GM12864 (cell line): ENCODE results near the gene SIL1.

Experiments
- DNase-seq: peaks from one replicate; pipeline ENCODE4 v3.0.0-alpha.2; 2011; ENCODE audit warnings: low read depth
- H3K4me3 ChIP-seq: 2 replicates; pipeline ENCODE4 v1.5.1; 2011; ENCODE audit warnings: mild to moderate bottlenecking, low read depth, low read length, control low read depth
- TF ChIP-seq, protein P1 (sequence below): IDR thresholded peaks from 2 replicates; pipeline ENCODE4 v1.5.1; 2011; ENCODE audit warnings: low read depth, mild to moderate bottlenecking, moderate library complexity, low read length, control low read depth, inconsistent platforms; ENCODE audit errors: missing control alignments

Gene SIL1

DNA sequence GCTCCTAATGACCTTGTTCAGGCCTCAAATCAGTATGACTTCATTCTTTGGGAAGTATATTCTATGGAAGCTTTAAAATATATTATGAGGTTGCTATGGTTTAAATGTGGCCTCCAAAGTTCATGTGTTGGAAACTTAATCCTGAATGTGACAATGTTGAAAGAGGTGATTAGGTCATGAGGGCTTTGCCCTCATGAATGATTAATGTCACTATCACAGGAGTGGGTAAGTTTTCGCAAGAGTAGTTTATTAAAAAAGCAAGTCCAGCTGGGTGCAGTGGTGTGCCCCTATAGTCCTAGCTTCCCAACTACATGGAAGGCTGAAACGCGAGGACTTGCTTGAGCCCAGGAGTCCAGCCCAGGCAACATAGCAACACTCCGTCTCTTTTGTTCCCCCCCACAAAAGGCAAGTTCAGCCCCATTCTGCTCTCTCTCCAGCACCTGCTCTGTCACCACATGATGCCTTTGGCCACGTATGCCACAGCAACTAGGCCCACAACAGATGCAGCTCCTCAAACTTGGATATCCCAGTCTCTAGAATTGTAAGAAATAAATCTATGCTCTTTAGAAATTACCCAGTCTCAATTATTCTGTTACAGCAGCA is 105.3 kb downstream of the SIL1 start:
- DNase-seq = no peak

DNA sequence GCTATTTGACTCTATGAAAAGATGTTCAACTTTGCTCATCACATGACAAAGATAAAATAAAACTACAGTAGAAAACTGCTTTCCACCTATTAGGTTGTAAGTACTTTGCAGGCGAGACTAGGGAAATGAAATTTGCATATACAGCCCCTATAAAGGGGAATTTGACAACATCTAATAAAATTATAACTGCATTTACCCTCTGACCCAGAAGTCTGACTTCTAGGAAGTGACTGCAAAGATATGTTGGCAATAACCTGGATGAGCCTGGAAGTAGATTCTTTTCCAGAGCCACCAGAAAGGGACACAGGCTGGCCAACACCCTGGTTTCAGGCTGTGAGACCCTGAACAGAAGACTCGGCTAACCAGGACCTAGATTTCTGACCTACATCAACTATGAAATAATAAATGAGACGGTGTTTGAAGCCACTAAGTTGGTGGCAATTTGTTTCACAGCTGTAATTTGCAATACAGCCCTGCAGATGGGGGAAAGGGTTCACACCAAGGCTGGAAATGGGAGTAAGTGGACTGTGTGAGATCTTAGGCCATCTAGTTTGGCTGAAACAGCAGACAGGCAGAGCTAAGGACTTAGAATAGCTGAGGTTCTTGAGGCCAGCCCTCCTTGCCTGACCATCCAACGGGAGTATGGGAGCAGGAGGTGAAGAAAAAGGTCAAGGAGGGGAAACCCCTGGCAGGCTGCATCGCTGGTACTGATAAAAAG is 106.6 kb downstream of the SIL1 start:
- no peak overlapping the region for H3K4me3 ChIP-seq
- no peak for DNase-seq
- TF ChIP-seq, protein P1, sequence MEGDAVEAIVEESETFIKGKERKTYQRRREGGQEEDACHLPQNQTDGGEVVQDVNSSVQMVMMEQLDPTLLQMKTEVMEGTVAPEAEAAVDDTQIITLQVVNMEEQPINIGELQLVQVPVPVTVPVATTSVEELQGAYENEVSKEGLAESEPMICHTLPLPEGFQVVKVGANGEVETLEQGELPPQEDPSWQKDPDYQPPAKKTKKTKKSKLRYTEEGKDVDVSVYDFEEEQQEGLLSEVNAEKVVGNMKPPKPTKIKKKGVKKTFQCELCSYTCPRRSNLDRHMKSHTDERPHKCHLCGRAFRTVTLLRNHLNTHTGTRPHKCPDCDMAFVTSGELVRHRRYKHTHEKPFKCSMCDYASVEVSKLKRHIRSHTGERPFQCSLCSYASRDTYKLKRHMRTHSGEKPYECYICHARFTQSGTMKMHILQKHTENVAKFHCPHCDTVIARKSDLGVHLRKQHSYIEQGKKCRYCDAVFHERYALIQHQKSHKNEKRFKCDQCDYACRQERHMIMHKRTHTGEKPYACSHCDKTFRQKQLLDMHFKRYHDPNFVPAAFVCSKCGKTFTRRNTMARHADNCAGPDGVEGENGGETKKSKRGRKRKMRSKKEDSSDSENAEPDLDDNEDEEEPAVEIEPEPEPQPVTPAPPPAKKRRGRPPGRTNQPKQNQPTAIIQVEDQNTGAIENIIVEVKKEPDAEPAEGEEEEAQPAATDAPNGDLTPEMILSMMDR = peak; percentile 6

More for the DNA sequence above, 105.3 kb downstream of the SIL1 start:
- H3K4me3 ChIP-seq = no peak overlapping the region
- TF ChIP-seq, protein P1 = no peak

DNA sequence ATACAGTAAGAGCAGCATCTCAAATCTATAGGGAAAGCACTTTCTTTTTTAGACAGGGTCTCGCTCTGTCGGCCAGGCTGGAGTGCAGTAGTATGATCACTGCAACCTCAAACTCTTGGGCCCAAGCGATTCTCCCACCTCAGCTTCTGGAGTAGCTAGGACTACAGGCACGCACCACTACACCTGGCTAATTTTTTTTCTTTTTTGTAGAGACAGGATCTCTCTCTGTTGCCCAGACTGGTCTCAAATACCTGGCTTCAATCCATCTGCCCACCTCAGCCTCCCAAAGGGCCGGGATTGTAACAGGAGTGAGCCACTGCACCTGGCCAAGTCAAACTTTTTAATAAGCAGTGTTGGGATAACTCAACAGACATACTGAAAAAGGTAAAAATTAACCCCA is 107.6 kb downstream of the SIL1 start:
- no peak overlapping the region for H3K4me3 ChIP-seq
- no peak for DNase-seq
- TF ChIP-seq, protein P1 = no peak

DNA sequence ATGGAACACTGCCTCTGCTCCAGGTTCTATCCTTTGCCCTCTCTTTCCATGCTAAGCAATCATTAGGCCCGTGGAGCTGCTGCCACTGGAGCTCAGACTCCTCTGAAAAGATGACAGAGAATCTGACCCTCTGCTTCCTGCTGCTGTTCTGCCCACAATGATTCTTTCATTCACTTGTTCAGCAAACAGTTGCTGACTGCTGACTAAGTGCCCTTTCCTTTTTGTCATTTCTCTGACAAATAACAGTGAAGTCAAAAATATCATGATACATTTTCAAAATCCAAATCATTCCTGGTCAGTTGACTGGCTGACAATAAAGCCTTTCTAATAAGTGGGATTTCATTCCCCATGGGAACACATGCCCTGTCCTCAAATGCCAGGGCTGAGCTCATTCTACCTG is 110.1 kb downstream of the SIL1 start:
- DNase-seq = no peak

DNA sequence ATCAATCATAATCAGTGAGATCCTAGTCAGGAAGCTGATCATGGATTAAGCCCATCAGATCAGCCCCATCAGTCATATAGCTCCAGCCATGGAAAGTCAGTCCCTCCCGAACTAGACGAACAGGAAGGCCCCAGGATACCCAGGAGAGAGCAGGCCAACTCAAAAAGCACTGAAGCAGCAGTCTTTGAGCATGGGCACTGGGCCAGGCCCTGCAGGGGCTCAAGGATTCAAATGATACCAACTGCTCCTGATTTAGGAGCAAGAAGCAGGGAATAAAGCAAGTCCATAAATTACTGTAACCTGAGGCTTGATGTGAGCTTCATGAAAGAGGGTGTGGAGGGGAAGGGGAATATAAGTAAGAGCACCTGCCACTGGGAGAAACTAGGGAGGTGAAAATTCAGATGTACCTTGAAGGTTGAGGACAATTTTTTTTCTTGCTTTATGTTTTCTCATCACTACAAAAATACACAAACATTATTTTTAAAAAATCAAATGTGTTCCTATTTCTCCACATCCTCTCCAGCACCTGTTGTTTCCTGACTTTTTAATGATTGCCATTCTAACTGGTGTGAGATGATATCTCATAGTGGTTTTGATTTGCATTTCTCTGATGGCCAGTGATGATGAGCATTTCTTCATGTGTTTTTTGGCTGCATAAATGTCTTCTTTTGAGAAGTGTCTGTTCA is 115.2 kb downstream of the SIL1 start:
- no peak overlapping the region for H3K4me3 ChIP-seq
- DNase-seq = no peak
- TF ChIP-seq, protein P1 = no peak

More for the DNA sequence above, 110.1 kb downstream of the SIL1 start:
- TF ChIP-seq, protein P1 = no peak
- H3K4me3 ChIP-seq = no peak overlapping the region

DNA sequence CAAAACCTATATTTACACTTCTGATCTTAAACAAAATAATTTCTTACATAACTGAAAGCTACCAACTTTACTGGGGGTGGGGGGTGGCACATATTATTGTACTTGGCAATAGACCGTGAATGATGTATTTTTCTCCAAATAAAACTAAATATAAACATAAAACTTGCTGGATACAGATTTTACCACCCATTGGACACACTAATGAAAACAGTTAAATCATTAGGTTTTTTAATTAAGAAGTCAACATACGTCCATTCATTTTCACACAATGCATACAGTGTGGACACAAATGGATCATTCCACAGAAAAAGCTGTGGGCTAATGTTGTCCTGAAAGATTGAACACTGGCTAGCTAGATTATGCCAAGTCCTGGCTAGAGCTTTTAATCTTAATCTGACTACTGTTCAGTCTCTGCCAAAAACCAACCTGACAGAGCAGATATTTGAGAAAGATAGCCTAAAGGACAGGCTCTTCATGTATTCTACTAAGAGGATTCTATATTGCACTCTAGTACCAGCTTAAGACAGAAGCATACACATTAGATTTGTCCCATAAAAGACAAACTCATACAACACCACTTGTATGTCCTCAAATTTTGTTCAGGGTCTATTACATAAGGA is 118.1 kb downstream of the SIL1 start:
- no peak for DNase-seq
- no peak overlapping the region for H3K4me3 ChIP-seq
- TF ChIP-seq, protein P1 = no peak
